ENCODE results near the gene NFAM1.

NFAM1 gene

DNA sequence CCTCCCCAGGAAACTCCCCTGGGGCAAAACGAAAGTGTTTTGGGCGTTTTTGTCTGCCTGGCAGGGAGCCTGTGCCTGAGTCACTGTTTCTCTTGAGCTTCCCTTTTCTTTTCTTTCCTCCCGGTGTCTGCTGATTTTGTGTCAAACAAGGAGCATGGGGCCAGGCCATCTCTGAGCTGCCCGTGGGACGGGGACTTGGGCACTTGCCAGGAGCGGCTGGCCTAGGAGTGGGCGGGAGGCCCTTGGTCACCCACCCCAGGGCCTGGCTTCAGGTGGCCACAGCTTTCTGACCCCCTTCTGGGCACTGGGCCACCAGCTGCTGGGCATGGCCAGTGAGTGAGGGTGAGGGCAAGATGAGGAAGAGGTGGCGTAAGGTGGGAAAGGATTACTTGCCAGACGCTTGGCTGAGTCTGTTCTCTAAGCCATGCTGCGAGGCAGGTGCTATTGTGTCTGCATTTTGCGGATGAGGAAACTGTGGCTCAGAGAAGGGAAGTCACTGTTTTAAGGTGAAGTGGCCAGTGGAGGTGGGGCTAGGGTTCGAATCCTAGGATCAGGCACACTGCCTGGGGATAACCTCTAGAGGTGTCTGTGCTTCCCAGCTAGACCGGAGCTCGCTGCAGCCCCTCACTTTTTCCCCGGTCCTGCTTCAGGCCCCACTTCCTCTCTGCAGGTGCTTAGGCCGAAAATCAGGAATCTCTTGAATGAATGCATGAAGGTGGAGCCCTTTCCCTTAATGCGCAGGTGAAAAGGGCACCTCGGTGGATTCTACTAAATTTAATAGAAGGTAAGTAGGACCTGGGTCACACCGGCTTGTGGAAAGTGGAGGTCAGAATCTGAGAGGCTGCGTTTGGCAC, 7.8 kb upstream of the NFAM1 start:
- no peak for DNase-seq (ENCODE audit: low read depth)

DNA sequence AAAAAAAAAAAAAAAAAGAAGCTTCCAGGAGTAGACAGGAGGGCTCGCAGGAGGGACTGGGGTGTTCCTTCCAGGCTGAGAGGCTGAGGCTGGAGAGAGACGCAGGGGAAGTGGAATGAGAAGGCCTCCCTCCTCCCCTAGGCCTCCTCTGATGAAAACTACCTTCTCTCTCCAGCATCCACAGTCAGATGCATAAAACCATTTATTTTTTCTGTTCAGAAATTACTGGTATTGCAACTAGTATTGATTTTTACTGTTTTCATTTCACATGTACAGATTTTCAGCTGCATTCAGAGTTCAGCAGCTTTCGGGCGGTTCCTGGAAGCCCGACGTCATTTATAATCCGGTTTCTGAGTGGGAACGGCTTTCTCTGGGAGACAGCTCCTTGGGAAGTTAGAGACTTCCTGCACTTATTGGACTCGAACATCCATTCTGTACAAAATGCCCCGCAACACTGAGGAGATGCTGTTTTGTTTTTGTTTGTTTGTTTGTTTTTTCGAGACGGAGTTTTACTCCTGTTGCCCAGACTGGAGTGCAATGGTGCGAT, 6.9 kb upstream of the NFAM1 start:
- no peak for DNase-seq (ENCODE audit: low read depth)

DNA sequence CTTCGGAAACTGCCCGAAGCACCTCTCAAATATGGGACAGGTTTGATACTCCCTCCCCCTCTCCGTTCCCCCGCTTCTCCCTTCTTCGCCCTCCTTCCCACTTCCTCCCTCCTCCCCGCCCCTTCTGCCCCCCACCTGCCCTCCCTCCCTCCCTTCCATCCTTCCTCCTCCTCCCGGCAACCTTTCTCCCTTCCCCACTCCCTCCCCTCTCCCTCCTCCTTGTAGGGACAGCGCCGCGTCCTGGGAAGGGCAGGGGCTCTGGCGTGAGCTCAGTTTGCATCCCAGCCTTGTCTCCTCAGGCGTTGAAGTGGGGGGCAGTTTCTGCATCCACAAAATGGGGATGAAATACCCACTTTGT, 6.1 kb upstream of the NFAM1 start:
- DNase-seq (ENCODE audit: low read depth), result no peak

DNA sequence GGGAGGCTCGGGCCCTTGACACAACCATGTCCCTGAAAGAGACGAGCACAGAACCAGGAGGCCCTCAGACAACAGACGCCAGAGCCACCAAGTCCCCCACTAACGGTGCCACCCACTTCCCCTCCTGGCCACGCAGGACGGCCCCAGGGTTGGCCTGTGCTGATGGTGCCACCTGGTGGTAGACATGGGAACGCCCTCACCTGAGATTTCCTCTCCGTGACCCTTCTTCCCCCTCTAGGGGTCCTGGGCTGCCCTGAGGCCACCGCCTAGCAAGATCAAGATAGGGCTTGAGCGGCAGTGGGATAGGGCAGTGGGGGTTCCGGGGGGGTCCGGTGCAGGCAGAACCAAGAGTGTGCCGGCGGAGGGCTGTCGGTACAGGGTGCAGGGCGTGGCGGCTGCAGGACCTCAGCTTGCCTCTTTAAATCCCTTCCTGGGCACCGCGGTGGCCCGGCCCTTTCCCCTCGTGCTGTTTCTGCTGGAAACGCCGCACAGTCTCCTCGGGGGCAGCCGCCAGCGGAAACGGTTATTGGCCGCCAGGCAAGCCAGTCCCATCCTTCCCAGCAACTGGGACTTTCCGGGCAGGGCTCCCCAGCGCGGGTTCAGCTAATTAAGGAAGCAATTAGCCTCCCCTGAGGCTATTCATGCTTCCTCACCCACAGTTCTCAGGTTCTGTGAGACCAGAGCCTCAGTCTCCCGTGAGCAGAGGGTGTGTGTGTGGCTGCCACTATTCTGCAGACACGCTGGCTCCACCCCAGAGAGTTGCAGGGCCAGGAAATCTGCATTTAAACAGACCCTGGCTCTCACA, 5.5 kb upstream of the NFAM1 start:
- peak; percentile 69 for DNase-seq (ENCODE audit: low read depth)

DNA sequence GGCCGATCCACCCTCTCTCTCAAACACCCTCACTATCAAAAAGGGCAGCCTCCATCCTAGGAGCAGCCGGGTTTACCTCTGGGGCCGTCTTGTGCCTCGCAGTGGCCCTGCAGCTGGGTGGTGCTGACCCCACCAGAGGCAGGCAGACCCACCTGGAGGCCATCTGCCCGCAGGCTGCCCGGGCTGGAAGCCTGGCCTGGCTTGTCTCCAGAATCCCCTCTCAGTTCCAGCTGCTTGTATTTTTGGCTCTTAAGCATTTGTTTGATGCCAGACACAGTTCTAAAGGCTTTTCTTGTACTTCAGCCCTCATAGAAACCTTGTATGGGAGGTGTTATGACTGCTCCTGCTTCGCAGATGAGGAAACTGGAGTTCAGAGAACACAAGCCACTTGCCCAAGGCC, 4.2 kb upstream of the NFAM1 start:
- no peak for DNase-seq (ENCODE audit: low read depth)

DNA sequence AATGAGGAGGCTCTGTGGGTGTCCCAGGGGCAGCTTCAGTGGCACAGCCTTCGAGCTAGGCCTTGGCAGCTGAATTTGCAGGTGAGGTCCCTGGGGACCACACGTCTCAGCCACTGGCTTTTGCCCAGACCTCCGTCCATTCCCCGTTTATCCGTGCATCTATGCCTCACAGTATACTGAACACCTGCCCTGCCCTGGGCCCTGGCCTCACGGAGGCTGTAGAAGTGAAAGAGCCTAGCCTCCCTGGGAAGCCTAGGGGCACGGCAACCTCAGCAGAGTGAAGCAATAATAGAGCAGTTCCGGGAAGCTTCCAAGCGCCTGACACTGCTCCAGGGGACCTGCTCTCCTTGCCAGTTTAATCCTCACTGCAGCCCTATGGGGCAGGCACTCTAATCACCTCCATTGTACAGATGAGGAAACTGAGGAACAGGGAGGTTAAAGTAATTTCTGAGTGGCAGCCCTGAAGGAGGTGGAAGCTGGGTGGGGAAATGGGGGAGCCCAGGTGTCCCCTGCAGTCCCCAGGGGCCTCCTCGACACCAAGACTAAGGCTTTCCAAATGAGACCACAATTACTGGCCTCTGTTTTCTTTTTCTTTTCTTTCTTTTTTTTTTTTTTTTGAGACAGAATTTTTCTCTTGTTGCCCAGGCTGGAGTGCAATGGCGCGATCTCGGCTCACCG, 2.7 kb upstream of the NFAM1 start:
- no peak for DNase-seq (ENCODE audit: low read depth)

DNA sequence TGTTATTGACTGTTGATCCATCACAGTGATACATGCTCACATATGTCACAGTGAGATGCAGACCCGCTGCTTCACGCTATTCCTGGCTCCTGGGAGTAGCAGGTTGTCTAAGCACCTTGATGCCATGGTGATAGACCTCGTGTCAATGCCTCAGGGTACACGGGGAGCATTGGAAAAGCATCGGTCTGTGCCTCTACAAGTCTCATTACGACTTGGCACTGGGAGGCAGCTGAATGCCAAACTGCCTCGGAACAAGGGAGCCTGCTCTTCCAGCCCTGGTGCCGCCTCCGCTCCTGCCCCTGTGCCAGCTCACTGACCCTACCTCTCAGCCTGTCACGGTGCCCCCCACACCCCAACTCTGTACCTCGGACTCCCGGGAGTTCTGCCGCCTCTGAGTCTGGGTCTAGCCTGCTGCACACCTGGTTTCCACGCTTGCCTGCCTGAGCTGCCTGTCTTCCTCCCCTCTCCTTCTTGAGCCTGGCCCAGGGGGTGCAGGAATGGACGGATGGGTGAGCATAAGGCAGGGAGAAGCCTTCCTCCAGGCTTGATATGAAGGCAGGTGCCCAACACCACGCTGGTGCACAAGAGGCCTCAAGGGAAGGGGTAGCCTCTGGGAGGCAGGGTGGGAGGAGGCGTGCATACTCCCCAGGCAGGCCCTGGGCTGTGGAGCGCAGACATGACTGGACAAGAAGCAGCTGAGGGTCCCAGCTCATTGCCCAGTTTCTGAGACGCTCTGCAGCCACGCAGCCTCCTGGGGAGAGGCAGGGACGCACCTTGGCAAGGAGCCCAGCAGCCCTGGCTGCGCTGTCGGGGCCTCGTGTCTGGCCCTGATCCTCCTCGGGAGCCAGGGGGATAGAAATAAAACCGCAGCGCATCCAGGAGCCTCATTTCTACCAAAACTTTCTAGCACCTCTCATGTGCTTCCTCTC, 1.8 kb upstream of the NFAM1 start:
- no peak for DNase-seq (ENCODE audit: low read depth)

DNA sequence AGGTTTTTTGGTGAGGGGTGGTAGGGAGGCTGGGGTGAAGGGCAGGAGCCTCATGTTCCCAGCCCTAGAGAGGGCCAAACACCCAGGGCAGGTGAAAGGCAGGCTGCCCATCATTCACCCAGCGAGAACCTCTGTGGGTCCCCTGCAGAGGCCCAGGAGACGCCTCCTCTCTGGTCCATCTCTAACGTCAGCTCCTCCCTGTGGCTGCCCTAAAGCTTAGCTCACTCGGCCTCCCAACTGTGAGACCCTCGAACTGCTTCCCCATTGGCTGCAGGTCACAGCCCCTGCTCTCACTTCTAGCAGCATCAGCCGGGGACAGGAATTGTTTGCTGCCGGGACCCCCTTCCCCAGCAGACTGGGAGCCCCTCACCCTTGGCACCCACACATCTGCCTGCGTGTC, 615 bp upstream of the NFAM1 start:
- DNase-seq (ENCODE audit: low read depth), result no peak

DNA sequence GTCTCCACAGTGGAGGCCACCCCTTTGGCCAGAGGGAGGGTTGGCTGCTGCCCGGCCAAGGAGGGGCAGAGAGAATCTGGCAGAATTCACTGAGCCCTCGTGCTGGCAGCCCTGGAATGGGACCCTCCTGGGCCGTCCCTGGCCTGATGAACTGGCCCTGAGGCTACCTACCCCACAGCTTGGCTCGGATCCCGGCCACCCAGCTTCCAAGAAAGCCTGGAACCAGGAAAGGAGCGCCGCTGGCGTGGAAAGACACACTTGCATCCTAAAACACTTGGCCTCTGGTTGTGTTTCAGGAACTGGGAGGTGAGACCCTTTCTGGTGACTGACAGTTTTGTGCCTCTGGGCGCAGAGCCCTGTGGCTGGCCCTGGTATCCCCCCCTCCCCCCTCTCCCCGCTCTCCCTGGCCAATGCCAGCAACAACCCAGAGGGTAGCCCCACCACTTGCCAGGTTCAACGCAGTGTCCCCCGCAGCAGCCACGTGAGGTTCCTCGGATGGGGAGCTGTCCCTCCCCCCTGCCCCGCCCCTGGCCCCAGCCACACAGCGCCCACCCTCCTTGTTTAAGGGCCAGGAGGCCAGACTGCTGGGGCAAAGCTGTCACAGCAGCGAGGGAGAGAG, 693 bp downstream of the NFAM1 start:
- no peak for DNase-seq (ENCODE audit: low read depth)

DNA sequence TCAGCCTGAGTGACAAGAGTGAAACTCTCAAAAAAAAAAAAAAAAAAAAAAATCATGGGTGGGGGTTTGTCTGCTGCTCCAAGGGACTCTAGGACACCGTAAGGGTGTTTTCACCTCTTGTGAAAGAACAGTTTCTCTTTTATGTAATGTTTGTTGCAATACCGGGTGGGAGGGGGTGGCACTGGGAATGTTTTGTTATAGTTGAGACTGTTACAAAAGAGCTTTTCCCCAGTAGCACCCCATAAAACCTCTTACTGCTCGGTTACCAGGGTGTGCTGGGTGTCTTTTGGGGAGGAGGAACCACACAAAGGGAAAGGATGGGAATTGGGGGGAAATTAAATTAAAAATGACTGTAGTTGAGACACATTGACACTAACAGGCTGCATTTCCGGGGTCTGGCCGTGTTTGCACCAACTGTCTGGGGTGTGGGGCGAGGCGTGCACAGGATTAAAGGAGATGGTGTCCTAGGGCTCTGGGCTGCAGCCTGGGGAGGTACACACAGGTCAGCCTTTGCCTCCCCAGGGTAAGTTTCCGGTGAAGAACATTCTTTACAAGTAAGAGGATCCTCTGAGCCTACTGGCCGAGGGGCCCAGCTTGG, 1.6 kb downstream of the NFAM1 start:
- DNase-seq (ENCODE audit: low read depth), result no peak

DNA sequence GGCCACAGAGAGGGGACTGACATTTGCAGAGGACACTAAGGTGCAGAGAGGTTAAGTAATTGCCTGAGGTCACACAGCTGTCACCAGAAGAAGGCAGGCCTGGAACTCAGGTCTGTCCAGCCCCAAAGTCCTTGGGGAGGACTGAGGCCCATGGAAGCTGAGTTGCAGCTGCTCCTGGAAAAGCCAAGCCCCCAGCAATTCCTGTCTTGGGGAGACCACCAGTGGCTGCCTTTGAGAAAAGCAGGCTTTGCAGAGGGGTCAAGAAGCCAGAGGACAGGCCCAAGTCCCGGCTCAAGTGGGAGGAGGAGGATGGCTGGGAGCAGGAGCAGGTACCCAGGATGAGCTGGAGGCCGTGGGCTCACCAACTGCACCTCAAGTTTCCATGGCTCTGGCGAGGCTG, 3.4 kb downstream of the NFAM1 start:
- DNase-seq (ENCODE audit: low read depth), result no peak

DNA sequence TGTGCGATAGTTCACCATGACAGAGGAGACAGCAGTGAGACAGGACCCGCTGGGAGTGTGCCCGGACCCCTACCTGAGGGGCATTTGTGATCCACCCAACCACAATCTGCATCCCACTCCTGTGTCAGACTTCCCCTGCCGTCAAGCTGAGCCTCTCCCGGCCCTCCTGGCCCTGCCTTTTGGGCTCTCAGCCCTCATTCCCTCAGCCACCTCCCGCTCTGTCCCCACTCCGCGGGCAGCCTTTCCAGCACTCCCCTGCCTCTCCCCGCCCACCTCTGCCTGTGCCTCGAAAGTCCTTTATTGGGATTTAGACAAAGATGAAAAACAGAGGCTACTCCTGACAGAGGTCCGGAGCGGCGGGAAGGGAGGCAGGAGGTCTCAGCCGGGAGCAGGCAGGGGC, 4.2 kb downstream of the NFAM1 start:
- no peak for DNase-seq (ENCODE audit: low read depth)

DNA sequence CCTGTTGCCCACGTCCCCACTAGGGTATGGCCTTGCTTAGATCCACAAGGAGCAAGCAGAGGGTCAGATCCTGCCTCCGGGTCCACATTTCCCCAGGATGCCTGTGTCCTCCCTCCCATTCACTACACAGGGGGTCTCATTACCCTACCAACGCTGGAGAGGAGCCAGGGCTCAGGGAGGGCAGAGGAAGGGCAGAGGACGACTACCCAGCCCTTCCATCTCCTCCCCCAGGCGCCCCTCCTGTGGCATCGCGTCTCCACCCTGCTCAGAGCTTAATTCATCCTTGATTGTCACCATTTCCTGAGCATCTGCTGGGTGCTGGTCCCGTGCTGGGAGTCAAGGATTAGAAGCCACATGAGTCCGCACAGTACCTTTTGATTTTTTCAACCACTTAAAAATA, 5.0 kb downstream of the NFAM1 start:
- DNase-seq (ENCODE audit: low read depth), result no peak

DNA sequence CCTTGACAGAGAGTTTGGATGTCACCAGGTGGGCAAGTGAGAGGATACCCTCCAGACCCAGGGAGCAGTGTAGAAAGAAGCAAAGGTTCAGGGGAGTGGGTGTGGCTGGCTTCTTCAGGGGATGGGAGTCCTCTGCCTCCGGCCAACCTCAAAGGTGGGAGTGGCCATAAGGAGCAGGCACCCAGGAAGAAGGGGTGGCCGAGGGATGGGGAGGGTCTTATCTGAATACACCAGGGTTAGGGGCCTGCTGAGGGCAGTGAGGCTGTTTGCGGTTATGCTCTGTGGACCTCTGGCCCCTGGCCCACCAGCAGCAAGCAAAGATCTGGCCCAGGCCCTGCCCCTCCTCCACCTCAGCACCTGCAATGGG, 6.2 kb downstream of the NFAM1 start:
- DNase-seq (ENCODE audit: low read depth), result no peak

DNA sequence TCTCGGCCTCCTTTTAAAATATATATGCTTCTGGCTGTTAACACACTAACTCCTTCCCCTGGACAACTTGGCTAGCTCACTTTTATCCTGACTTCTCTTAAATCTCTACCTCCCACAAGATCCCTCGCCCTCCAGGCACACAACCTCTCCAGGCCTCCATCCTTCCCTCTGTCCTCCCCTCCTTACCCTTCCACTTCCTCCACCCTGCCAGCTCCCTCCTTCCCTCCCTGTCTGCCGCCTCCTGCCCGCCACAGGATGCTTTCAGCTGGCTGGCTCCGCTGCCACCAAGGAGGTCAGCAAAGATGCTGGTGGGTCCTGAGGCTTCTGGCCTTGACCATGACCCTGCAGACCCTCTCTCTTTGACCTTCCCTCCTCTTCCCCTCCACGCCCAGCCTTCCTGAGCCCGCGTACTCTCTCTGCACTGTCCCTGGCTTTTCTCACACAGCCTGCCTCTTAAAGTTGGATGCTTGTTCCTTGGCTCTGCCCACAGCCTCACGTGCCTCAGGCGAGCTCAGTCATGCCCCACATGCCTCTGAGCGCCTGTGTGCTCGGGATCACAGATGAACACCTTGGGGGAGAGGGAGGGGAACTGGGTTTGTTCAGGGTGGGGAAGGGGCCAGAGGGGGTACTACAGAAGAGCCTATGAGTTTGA, 6.7 kb downstream of the NFAM1 start:
- no peak for DNase-seq (ENCODE audit: low read depth)

DNA sequence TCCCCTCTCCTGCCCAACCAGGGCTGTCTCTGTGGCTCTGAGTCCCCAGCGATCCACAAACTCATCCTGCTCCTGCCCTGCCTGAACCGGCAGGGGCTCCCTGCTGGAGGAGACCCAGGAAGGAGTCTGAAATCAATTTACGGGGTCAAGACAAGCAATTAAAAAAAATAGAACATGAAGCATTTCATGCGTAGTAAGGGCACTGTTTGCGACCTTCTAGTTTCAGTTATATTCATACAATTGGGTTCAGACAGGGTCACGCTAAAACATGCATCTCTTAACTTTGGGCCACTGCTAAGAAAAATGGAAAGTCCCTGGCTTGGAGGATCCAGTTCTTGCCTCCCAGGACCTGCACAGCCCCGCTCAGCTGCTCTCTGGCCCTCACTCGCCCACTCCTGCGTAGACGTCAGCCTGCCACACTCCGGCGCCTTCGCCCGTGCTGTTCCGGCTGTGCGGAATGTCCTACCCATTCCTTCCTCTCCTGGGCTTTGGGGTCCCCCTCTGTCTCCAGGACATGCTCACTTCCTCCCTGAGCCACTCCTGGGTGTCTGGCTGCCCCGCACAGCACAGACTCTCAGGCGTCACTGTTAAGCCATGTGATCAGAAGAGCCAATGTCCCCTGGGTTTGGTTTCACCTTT, 12.8 kb downstream of the NFAM1 start:
- no peak for DNase-seq (ENCODE audit: low read depth)

DNA sequence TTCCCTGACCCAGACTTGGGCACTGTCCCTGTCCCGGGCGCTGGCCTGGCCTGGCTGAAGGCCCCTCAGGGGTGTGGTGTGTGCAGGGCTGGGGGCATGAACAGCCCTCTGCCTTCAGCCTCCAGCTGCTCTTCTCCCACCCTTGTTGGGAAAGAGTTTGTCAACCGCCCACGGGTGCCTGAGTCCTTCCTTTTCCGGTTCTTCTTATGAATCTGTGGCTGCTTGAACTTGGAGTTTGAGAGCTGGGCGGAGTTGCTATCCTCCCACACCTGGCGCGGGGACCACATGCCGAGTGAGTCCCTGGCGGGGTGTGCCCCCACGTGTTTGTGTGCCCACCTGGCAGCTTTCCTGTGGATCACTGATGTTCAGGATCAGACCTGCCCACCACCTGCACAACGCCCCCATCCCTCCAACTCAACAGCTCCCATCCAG, 13.4 kb downstream of the NFAM1 start:
- no peak for DNase-seq (ENCODE audit: low read depth)

DNA sequence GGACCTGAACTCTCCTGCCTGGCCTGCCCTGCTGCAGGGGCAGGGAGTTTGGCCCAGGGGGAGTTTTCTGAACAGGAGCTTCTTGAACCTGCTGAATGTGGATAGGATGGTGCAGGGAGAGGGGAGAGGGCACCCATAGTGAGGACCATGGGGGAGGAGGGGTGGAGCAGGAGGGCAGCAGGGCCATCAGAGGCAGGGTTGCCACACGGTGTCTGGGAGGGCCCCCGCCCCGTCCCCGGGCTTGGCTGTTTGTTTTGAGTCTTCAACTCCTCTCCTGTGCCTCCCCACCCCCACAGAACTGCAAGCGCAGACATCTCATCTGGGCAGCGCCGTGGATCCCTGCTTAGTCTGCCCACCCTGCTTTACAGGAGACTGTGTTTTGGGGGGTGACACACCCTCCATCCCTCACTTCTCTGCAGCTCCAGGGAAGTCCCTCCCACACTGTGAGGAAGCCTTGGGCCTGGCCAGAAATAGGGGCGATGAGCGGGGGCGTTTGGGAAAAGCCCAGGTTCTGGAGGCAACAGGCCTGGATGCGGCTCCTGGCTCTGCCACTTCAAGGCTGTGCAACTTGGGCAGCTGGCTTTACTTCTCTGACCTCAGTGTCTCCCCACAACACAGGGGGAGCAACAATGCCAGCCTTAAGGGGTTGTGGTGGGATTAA, 14.4 kb downstream of the NFAM1 start:
- no peak for DNase-seq (ENCODE audit: low read depth)

DNA sequence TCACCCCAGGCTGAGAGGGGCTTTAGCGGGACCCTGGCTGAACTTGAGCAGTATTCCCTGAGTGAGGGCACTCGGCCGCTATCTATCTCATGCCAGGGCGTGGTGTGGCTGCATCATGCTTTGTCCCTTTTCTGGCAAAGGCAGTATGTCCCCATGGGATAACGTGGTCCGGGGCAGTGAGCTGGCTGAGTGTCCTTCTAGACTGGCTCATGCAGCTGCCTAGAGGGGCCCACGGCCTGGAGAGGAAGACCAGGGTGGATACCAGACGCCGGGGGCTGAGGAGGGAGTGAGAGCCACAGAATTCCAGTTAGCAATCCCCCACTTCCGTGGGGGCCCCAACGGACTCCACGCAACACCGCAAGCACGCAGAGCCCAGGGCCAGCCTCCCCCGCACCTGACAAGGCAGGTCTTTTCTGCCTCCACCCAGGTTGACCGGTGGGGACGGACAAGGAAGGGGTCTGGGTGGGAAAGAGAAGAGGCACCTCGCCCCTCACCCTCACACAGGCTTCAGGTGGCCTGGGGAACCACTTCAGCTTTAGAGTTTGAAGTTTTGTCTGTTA, 15.5 kb downstream of the NFAM1 start:
- no peak for DNase-seq (ENCODE audit: low read depth)
